Esophagus muscularis mucosa (tissue), 3 donors: Measurements from ENCODE around the gene ACP4.

Experiments
- CTCF ChIP-seq, 3 experiments: fragments of 200-600 bp in 2 of 3; fragments of 450-650 bp in 1 of 3; sonication (generic) in 2 of 3; IDR thresholded peaks; one replicate each; pipeline ENCODE4 v1.5.1; 2017 to 2019; ENCODE audit warnings: antibody characterized with exemption in 3 of 3, mild to moderate bottlenecking in 2 of 3, moderate library complexity in 1 of 3
- POLR2AphosphoS5 ChIP-seq, 2 donors: sonication (generic); formaldehyde crosslinking; IDR thresholded peaks; one replicate each; pipeline ENCODE4 v1.6.1; 2017; ENCODE audit warnings: antibody characterized with exemption in 2 of 2

- no peak for TF ChIP-seq POLR2AphosphoS5 (IDR thresholded peaks at IDR 0.05)
- no peak for TF ChIP-seq CTCF (IDR thresholded peaks at IDR 0.05)
Measured at GRCh38 chr19:50819636-50820035, 29.4 kb downstream of the ACP4 start.
